Measurements from ENCODE around the gene BEX5. TPM values are rescaled to one million over a fixed set of nuclear protein-coding genes. Genes with fewer than 3 reads are reported as not detected.
"Not testable (repeated sequence)": the region's sequence is repeated elsewhere in the genome, so short reads cannot be mapped to it uniquely, and the experiment has no call there.

The BEX5 gene
- total RNA-seq, 1 donor, result not detected

DNA sequence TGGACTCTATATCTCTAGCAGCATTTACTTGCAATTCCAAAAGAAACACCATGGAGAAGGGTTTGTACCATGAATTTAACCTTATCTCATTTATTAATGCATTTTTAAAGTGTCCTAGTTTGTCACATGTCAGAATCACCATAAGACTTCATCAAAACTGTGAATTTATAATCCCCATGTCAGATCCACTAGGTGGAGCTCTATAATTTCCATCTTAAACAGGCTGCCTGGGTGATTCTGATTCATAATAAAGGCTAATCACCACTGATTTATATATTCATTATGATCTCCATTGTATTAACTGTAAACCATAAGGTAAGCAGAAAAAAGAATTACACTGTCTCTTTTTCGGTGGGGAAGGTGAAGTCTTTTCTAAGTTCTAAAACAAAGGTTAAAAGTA, 26.3 kb downstream of the BEX5 start:
- Histone ChIP-seq H3K27ac (ENCODE audit: low read depth, low read length) (no peak overlapping the region), H3K79me2 (ENCODE audit: insufficient read depth, low read length) (no peaks in the 10 kb centered on the region), H3K9me3 (ENCODE audit: low read depth, low read length) (no peaks in the 10 kb centered on the region), H3K4me2 (ENCODE audit: insufficient read depth, low read length) (no peak overlapping the region), H3K4me1 (ENCODE audit: insufficient read depth, low read length) (no peaks in the 10 kb centered on the region), H2AFZ (ENCODE audit: low read length) (no peak overlapping the region), H3K27me3 (ENCODE audit: insufficient read depth, low read length) (peaks cover 18% of the 10 kb centered on the region), H4K20me1 (ENCODE audit: insufficient read depth, low read length) (no peaks in the 10 kb centered on the region), H3K4me3 (ENCODE audit: insufficient read depth, low read length) (no peak overlapping the region), H3K36me3 (ENCODE audit: insufficient read depth, low read length) (no peaks in the 10 kb centered on the region)
- TF ChIP-seq, protein P1, sequence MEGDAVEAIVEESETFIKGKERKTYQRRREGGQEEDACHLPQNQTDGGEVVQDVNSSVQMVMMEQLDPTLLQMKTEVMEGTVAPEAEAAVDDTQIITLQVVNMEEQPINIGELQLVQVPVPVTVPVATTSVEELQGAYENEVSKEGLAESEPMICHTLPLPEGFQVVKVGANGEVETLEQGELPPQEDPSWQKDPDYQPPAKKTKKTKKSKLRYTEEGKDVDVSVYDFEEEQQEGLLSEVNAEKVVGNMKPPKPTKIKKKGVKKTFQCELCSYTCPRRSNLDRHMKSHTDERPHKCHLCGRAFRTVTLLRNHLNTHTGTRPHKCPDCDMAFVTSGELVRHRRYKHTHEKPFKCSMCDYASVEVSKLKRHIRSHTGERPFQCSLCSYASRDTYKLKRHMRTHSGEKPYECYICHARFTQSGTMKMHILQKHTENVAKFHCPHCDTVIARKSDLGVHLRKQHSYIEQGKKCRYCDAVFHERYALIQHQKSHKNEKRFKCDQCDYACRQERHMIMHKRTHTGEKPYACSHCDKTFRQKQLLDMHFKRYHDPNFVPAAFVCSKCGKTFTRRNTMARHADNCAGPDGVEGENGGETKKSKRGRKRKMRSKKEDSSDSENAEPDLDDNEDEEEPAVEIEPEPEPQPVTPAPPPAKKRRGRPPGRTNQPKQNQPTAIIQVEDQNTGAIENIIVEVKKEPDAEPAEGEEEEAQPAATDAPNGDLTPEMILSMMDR (IDR thresholded peaks at IDR 0.05; ENCODE audit: extremely low read depth, low read depth, low read length), result peak; percentile 58
- peak; percentile 85 for DNase-seq (ENCODE audit: insufficient read length, low spot score, missing footprints)

DNA sequence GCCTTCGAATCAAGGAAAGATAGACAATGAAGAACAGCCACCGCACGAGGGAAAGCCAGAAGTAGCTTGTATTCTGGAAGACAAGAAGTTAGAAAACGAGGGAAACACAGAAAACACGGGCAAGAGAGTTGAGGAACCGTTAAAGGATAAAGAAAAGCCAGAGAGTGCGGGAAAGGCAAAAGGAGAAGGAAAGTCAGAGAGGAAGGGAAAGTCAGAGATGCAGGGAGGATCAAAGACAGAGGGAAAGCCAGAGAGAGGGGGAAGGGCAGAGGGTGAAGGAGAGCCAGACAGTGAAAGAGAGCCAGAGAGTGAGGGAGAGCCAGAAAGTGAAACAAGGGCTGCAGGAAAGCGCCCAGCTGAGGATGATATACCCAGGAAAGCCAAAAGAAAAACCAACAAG, 28.9 kb downstream of the BEX5 start:
- no peak overlapping the region for H2AFZ ChIP-seq (ENCODE audit: low read length)
- TF ChIP-seq, protein P1 (IDR thresholded peaks at IDR 0.05; ENCODE audit: extremely low read depth, low read depth, low read length), result no peak
- no peaks in the 10 kb centered on the region for H3K79me2 ChIP-seq (ENCODE audit: insufficient read depth, low read length)
- no peaks in the 10 kb centered on the region for H3K4me1 ChIP-seq (ENCODE audit: insufficient read depth, low read length)
- no peak for DNase-seq (ENCODE audit: insufficient read length, low spot score, missing footprints)
- H4K20me1 ChIP-seq (ENCODE audit: insufficient read depth, low read length), result no peaks in the 10 kb centered on the region
- no peak overlapping the region for H3K27ac ChIP-seq (ENCODE audit: low read depth, low read length)
- no peaks in the 10 kb centered on the region for H3K9me3 ChIP-seq (ENCODE audit: low read depth, low read length)
- H3K27me3 ChIP-seq (ENCODE audit: insufficient read depth, low read length), result peaks cover 14% of the 10 kb centered on the region
- no peak overlapping the region for H3K4me2 ChIP-seq (ENCODE audit: insufficient read depth, low read length)
- H3K4me3 ChIP-seq (ENCODE audit: insufficient read depth, low read length), result no peak overlapping the region
- H3K36me3 ChIP-seq (ENCODE audit: insufficient read depth, low read length), result no peaks in the 10 kb centered on the region

DNA sequence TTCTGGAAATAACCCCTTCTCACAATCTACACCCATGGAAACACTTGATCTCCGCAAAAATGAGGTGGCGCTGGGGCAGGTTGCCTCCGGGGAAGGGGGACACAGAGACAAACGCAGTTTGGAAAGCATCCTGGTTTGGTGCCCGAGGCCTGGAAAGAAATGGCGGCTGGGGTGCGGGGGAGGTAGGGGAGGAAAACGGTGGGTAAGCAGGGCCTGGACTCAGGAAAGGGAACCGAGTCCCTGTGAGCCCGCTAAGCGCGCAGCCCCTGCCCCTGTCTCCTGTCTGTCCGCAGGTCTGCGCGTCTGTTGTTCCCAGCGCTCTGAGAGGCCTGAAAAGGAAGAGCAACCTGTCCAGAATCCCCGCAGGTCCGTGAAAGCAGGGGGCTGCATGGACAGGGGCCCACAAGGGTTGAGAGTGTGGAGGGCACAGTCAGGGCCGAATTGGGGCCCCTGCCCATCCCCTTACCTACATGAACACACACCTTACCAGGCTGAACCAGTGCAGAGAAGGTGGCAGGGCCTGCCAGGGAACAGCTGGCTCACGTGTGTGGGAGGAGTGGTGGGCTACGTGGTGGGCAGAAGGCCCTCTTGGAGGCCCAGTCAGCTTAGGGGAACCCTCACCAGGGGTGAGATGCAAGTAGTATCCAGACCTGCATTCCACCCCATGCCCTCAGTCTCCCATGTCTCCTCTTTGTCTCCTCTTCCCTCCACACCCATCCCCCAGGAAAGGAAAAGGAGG, 29.5 kb downstream of the BEX5 start:
- H3K27ac ChIP-seq (ENCODE audit: low read depth, low read length); H3K36me3 ChIP-seq (ENCODE audit: insufficient read depth, low read length); DNase-seq (ENCODE audit: insufficient read length, low spot score, missing footprints); H3K4me2 ChIP-seq (ENCODE audit: insufficient read depth, low read length); H4K20me1 ChIP-seq (ENCODE audit: insufficient read depth, low read length); H3K9me3 ChIP-seq (ENCODE audit: low read depth, low read length); H3K4me3 ChIP-seq (ENCODE audit: insufficient read depth, low read length); H3K4me1 ChIP-seq (ENCODE audit: insufficient read depth, low read length); H3K79me2 ChIP-seq (ENCODE audit: insufficient read depth, low read length); H2AFZ ChIP-seq (ENCODE audit: low read length): not testable (repeated sequence)
- peaks cover 14% of the 10 kb centered on the region for H3K27me3 ChIP-seq (ENCODE audit: insufficient read depth, low read length)

DNA sequence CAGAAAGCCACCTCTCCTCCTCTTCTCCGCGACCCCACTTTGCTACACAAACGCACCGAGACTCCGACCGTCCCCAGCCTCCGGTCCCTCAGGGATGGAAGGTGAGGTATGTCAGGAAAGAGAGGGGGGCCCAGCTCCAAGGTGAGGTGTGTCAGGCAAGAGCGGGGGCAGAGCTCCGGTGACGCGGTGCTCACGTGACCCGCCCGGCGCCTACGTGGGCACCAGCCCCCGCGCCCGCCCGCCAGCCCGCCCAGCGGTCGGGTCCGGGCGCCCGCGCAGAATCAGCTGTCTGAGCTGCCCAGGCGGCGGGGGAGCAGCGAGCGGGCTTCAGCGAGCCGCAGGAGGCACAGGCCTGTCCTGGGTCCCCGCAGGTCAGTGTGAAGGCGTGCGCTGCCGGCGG, 30.3 kb downstream of the BEX5 start, which contains the start of gene TCEAL2:
TSS of gene TCEAL2 (plus strand) at position 244 of the 400 bp plus-strand sequence. CDS start 1,152 bp downstream, outside the sequence.
- not testable (repeated sequence) for DNase-seq (ENCODE audit: insufficient read length, low spot score, missing footprints); H3K36me3 ChIP-seq (ENCODE audit: insufficient read depth, low read length); H3K4me2 ChIP-seq (ENCODE audit: insufficient read depth, low read length); H4K20me1 ChIP-seq (ENCODE audit: insufficient read depth, low read length); H3K4me1 ChIP-seq (ENCODE audit: insufficient read depth, low read length); H2AFZ ChIP-seq (ENCODE audit: low read length); H3K27ac ChIP-seq (ENCODE audit: low read depth, low read length); H3K9me3 ChIP-seq (ENCODE audit: low read depth, low read length); H3K79me2 ChIP-seq (ENCODE audit: insufficient read depth, low read length); H3K4me3 ChIP-seq (ENCODE audit: insufficient read depth, low read length)
- H3K27me3 ChIP-seq (ENCODE audit: insufficient read depth, low read length), result peaks cover 11% of the 10 kb centered on the region

DNA sequence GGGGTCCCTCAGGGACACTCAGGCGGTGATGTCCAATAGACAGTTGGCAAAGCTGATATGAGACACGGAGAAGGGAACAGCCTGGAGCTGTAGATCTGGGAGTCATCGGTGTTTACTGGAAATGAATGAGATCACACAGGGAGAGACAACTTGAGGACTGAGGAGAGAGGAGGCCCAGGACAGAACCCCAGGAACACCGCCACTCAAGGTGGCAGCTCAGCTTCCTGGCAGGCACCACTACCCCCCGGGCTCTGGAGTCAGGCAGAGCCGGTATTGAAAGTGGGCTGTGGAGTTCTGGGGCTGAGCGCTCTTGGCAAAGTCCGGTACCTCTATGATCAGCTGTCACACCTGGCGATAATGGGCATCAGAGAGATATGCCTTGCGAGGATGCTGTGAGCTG, 30.8 kb downstream of the BEX5 start:
- H3K27ac ChIP-seq (ENCODE audit: low read depth, low read length); H3K4me2 ChIP-seq (ENCODE audit: insufficient read depth, low read length); H3K79me2 ChIP-seq (ENCODE audit: insufficient read depth, low read length); H3K4me1 ChIP-seq (ENCODE audit: insufficient read depth, low read length); DNase-seq (ENCODE audit: insufficient read length, low spot score, missing footprints); H3K9me3 ChIP-seq (ENCODE audit: low read depth, low read length); H3K4me3 ChIP-seq (ENCODE audit: insufficient read depth, low read length); H4K20me1 ChIP-seq (ENCODE audit: insufficient read depth, low read length); H3K36me3 ChIP-seq (ENCODE audit: insufficient read depth, low read length); H2AFZ ChIP-seq (ENCODE audit: low read length): not testable (repeated sequence)
- H3K27me3 ChIP-seq (ENCODE audit: insufficient read depth, low read length), result peaks cover 11% of the 10 kb centered on the region

Data from osteoblast (primary cell).